ENCODE measurements around the gene CCDC7. TPM values are rescaled to one million over a fixed set of nuclear protein-coding genes. Genes with fewer than 3 reads are reported as not detected.
"Not testable (repeated sequence)": the region's sequence is repeated elsewhere in the genome, so short reads cannot be mapped to it uniquely, and the experiment has no call there.

CCDC7 gene
- total RNA-seq (10 to 100 TPM; 70.3 to 90.5 TPM), polyA plus RNA-seq (10 to 100 TPM in 1 of 2 donors, 1 to 10 TPM in 1; 7.7 to 13.3 TPM)

DNA sequence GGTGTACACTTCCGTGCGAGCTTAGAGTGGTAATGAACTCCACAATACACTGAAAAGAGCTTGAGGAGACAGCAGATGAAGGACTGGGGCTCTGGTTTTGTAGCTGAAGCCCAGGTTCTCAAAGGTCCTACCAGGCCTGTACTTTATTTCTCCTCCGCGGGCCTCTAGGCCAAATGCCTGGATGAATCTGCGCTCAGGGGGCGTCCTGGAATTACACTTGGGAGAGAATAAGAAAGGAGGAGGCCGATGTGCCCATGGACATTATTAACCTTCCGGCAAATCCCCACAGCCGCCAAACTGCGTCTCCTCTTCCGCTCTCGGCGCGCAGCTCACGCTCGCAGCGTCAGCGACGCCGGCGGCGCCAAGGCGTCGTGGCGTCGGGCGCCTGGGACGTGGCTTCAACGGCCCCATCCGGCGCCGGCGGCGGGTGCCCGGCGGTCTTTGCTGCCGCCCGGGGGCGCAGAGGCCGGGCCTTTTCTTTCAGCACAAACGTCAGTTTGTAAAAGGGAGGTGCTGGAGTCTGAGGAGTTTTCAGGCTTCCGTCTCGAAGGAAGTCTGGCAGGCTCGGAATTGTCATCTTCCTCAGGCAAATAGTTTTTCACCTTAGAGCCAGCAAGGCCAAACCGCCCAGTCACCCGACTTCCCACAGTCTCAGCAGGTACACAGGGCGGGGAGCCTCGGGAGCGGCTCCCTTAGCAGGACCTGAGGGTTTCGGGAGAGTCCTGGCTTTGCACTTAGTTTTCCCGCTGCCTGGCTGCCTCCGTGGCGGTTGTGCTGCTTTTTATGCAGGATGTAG, at the start of gene CCDC7:
Gene CCDC7, plus strand, starts transcription at position 401 of the 796 bp plus-strand sequence. CDS start 5,503 bp downstream, outside the sequence.
- intact Hi-C loops (cut with micrococcal nuclease) = loop anchor here (1.0 to 10.0 kb wide), 9 partner anchors 13 to 691 kb away; partner anchors contain the start of genes EPC1 and KIF5B

GRCh38 chr10:32397163-32397562, 48.8 kb upstream of the CCDC7 start:
- H3K36me3 Mint-ChIP-seq; H3K4me3 ChIP-seq (ENCODE audit: low read length in 2 of 2); POLR2A ChIA-PET (ENCODE audit: partially characterized antibody); H3K9me3 ChIP-seq (ENCODE audit: control insufficient read depth in 1 of 2, low read length in 2 of 2); CTCF ChIA-PET (ENCODE audit: partially characterized antibody); H3K27ac Mint-ChIP-seq; H3K9me3 Mint-ChIP-seq; H3K27me3 ChIP-seq (ENCODE audit: insufficient read depth, low read length); H3K27me3 Mint-ChIP-seq; DNase-seq; H3K4me1 Mint-ChIP-seq; H3K36me3 ChIP-seq (ENCODE audit: insufficient read depth, low read length); H3K27ac ChIP-seq (ENCODE audit: low read depth, low read length); H3K4me3 Mint-ChIP-seq; H3K4me1 ChIP-seq (ENCODE audit: insufficient read depth, low read length); intact Hi-C loops (cut with micrococcal nuclease): not testable (repeated sequence)

More for the DNA sequence above, at the start of gene CCDC7:
- Histone ChIP-seq H3K4me3 (ENCODE audit: low read length in 2 of 2) (peak within 1 kb of the TSS; percentile 89 to 92), H3K36me3 (ENCODE audit: insufficient read depth, low read length) (no peaks in the 10 kb centered on the region), H3K27me3 (ENCODE audit: insufficient read depth, low read length) (no peaks in the 10 kb centered on the region), H3K4me1 (ENCODE audit: insufficient read depth, low read length) (peaks cover 20% of the 10 kb centered on the region), H3K9me3 (ENCODE audit: control insufficient read depth in 1 of 2, low read length in 2 of 2) (no peaks in the 10 kb centered on the region), H3K27ac (ENCODE audit: low read depth, low read length) (peak within 1 kb of the TSS; percentile 81)
- Mint-ChIP-seq H3K36me3 (peaks cover 0 to 7% of the 10 kb centered on the region in 2 donors), H3K4me1 (peaks cover 8 to 26% (median 16%) of the 10 kb centered on the region in 4 donors), H3K27ac (peak within 1 kb of the TSS; percentile 97 to 100 (median 98)), H3K9me3 (no peaks in the 10 kb centered on the region), H3K4me3 (peak within 1 kb of the TSS; percentile 91 to 99 (median 96)), H3K27me3 (no peaks in the 10 kb centered on the region)
- CTCF ChIA-PET (ENCODE audit: partially characterized antibody) = interaction anchor here (0.7 to 4.0 kb wide), 16 partner anchors 9 to 670 kb away, joined by 3 to 25 read pairs (median 4); no protein-coding TSS in a partner anchor
- POLR2A ChIA-PET (ENCODE audit: partially characterized antibody) = interaction anchor here (0.6 to 2.7 kb wide), 33 partner anchors 9 to 709 kb away, joined by 3 to 88 read pairs (median 4); partner anchors contain the start of gene KIF5B
- DNase-seq = peak; percentile 83 to 90 (median 88)

DNA sequence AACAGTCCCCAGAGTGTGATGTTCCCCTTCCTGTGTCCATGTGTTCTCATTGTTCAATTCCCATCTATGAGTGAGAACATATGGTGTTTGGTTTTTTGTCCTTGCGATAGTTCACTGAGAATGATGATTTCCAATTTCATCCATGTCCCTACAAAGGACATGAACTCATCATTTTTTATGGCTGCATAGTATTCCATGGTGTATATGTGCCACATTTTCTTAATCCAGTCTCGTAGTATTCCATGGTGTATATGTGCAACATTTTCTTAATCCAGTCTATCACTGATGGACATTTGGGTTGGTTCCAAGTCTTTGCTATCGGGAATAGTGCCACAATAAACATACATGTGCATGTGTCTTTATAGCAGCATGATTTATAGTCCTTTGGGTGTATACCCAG, 46.2 kb upstream of the CCDC7 start:
- H3K36me3 Mint-ChIP-seq; H3K36me3 ChIP-seq (ENCODE audit: insufficient read depth, low read length); DNase-seq; CTCF ChIA-PET (ENCODE audit: partially characterized antibody); H3K27me3 Mint-ChIP-seq; H3K27me3 ChIP-seq (ENCODE audit: insufficient read depth, low read length); H3K4me1 Mint-ChIP-seq; intact Hi-C loops (cut with micrococcal nuclease); H3K4me3 ChIP-seq (ENCODE audit: low read length in 2 of 2); H3K9me3 ChIP-seq (ENCODE audit: control insufficient read depth in 1 of 2, low read length in 2 of 2); H3K27ac ChIP-seq (ENCODE audit: low read depth, low read length); H3K4me1 ChIP-seq (ENCODE audit: insufficient read depth, low read length); H3K4me3 Mint-ChIP-seq; H3K27ac Mint-ChIP-seq; POLR2A ChIA-PET (ENCODE audit: partially characterized antibody); H3K9me3 Mint-ChIP-seq: not testable (repeated sequence)

DNA sequence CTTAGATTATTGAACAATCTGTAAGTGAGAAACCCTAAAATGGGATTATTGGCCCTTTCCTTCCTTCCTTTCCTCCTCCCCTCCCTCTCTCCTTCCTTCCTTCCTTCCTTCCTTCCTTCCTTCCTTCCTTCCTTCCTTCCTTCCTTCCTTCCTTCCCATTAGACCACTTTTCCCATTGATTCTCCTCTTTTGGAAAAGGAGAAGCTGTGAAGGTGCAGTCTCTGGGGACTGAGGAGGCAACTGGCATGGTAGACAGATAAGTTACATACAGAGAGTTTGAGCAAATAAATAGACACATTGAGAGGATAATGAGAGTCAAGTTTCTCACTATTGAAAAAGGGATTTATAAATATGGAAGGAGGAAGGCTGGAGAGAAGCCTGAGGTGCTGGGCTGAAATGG, 45.0 kb upstream of the CCDC7 start:
- CTCF ChIA-PET (ENCODE audit: partially characterized antibody) = interaction anchor here (0.6 kb wide), 1 partner anchor 195 kb away, joined by 3 read pairs; no protein-coding TSS in a partner anchor

DNA sequence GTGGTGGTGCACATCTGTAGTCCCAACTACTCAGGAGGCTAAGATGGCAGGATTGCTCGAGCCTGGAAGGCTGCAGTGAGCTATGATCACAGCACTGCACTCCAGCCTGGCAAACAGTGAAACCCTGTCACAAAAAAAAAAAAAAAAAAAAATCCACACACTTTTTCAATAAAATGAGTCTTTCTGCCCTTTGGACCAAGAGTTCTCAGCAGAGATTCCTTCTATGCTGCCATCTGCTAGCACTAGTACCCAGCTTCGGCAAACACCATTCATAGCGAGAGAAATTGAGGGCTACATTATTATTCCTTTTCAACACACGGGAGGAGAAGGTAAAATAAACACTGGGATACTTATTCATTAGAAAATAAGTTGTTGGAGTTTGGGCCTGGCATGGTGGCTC, 43.4 kb upstream of the CCDC7 start:
- H3K4me3 Mint-ChIP-seq = no peak overlapping the region
- Histone ChIP-seq H3K27ac (ENCODE audit: low read depth, low read length) (no peak overlapping the region), H3K27me3 (ENCODE audit: insufficient read depth, low read length) (no peaks in the 10 kb centered on the region), H3K36me3 (ENCODE audit: insufficient read depth, low read length) (no peaks in the 10 kb centered on the region), H3K4me1 (ENCODE audit: insufficient read depth, low read length) (no peaks in the 10 kb centered on the region), H3K9me3 (ENCODE audit: control insufficient read depth in 1 of 2, low read length in 2 of 2) (no peaks in the 10 kb centered on the region), H3K4me3 (ENCODE audit: low read length in 2 of 2) (no peak overlapping the region)
- no peaks in the 10 kb centered on the region for H3K9me3 Mint-ChIP-seq
- H3K27me3 Mint-ChIP-seq = no peaks in the 10 kb centered on the region
- ChIA-PET POLR2A (ENCODE audit: partially characterized antibody) (no interaction called here), CTCF (ENCODE audit: partially characterized antibody) (no interaction called here)
- no peaks in the 10 kb centered on the region for H3K36me3 Mint-ChIP-seq
- no peak for DNase-seq
- peaks cover 0 to 2% (median 0%) of the 10 kb centered on the region in 4 donors for H3K4me1 Mint-ChIP-seq
- intact Hi-C loops (cut with micrococcal nuclease) = no loop called here
- H3K27ac Mint-ChIP-seq = no peak overlapping the region

More for the DNA sequence above, 45.0 kb upstream of the CCDC7 start:
- intact Hi-C loops (cut with micrococcal nuclease) = no loop called here
- Histone ChIP-seq H3K9me3 (ENCODE audit: control insufficient read depth in 1 of 2, low read length in 2 of 2) (no peaks in the 10 kb centered on the region), H3K4me1 (ENCODE audit: insufficient read depth, low read length) (no peaks in the 10 kb centered on the region), H3K27me3 (ENCODE audit: insufficient read depth, low read length) (no peaks in the 10 kb centered on the region), H3K27ac (ENCODE audit: low read depth, low read length) (no peak overlapping the region), H3K36me3 (ENCODE audit: insufficient read depth, low read length) (no peaks in the 10 kb centered on the region), H3K4me3 (ENCODE audit: low read length in 2 of 2) (no peak overlapping the region)
- no peak for DNase-seq
- Mint-ChIP-seq H3K9me3 (no peaks in the 10 kb centered on the region), H3K4me1 (peaks cover 0 to 2% (median 0%) of the 10 kb centered on the region in 4 donors), H3K27me3 (no peaks in the 10 kb centered on the region), H3K4me3 (no peak overlapping the region), H3K27ac (peak overlapping the region in 1 of 7 donors; percentile 5), H3K36me3 (no peaks in the 10 kb centered on the region)
- POLR2A ChIA-PET (ENCODE audit: partially characterized antibody) = interaction anchor here (1.2 kb wide), 1 partner anchor 44 kb away, joined by 4 read pairs; no protein-coding TSS in a partner anchor

- no peaks in the 10 kb centered on the region for H3K9me3 Mint-ChIP-seq
- H3K27ac Mint-ChIP-seq = no peak overlapping the region
- no peaks in the 10 kb centered on the region for H3K27me3 ChIP-seq (ENCODE audit: insufficient read depth, low read length)
- no peaks in the 10 kb centered on the region for H3K9me3 ChIP-seq (ENCODE audit: control insufficient read depth in 1 of 2, low read length in 2 of 2)
- CTCF ChIA-PET (ENCODE audit: partially characterized antibody) = no interaction called here
- intact Hi-C loops (cut with micrococcal nuclease) = no loop called here
- no peak overlapping the region for H3K4me3 Mint-ChIP-seq
- H3K27ac ChIP-seq (ENCODE audit: low read depth, low read length) = no peak overlapping the region
- H3K4me3 ChIP-seq (ENCODE audit: low read length in 2 of 2) = no peak overlapping the region
- H3K4me1 ChIP-seq (ENCODE audit: insufficient read depth, low read length) = no peaks in the 10 kb centered on the region
- POLR2A ChIA-PET (ENCODE audit: partially characterized antibody) = no interaction called here
- no peak for DNase-seq
- peaks cover 0 to 2% (median 0%) of the 10 kb centered on the region in 4 donors for H3K4me1 Mint-ChIP-seq
- H3K36me3 ChIP-seq (ENCODE audit: insufficient read depth, low read length) = no peaks in the 10 kb centered on the region
- H3K36me3 Mint-ChIP-seq = no peaks in the 10 kb centered on the region
- H3K27me3 Mint-ChIP-seq = no peaks in the 10 kb centered on the region
These were observed 42.8 kb upstream of the CCDC7 start for GRCh38 chr10:32403091-32403490.

GRCh38 chr10:32408690-32409089, 37.2 kb upstream of the CCDC7 start:
- intact Hi-C loops (cut with micrococcal nuclease) = no loop called here
- no peaks in the 10 kb centered on the region for H3K4me1 ChIP-seq (ENCODE audit: insufficient read depth, low read length)
- H3K36me3 ChIP-seq (ENCODE audit: insufficient read depth, low read length) = no peaks in the 10 kb centered on the region
- H3K4me1 Mint-ChIP-seq = peaks cover 3 to 5% (median 4%) of the 10 kb centered on the region in 4 donors
- no peaks in the 10 kb centered on the region for H3K27me3 ChIP-seq (ENCODE audit: insufficient read depth, low read length)
- no peaks in the 10 kb centered on the region for H3K9me3 ChIP-seq (ENCODE audit: control insufficient read depth in 1 of 2, low read length in 2 of 2)
- H3K4me3 Mint-ChIP-seq = no peak overlapping the region
- H3K9me3 Mint-ChIP-seq = peaks cover 0 to 4% (median 0%) of the 10 kb centered on the region in 8 donors
- H3K27me3 Mint-ChIP-seq = no peaks in the 10 kb centered on the region
- ChIA-PET POLR2A (ENCODE audit: partially characterized antibody) (no interaction called here), CTCF (ENCODE audit: partially characterized antibody) (no interaction called here)
- no peak for DNase-seq
- H3K36me3 Mint-ChIP-seq = no peaks in the 10 kb centered on the region
- no peak overlapping the region for H3K4me3 ChIP-seq (ENCODE audit: low read length in 2 of 2)
- H3K27ac ChIP-seq (ENCODE audit: low read depth, low read length) = no peak overlapping the region
- peak overlapping the region in 1 of 7 donors; percentile 66 for H3K27ac Mint-ChIP-seq

Data from CD4-positive, alpha-beta memory T cell (primary cell).